ENCODE data around the gene MAP1LC3A.

Gene MAP1LC3A

DNA sequence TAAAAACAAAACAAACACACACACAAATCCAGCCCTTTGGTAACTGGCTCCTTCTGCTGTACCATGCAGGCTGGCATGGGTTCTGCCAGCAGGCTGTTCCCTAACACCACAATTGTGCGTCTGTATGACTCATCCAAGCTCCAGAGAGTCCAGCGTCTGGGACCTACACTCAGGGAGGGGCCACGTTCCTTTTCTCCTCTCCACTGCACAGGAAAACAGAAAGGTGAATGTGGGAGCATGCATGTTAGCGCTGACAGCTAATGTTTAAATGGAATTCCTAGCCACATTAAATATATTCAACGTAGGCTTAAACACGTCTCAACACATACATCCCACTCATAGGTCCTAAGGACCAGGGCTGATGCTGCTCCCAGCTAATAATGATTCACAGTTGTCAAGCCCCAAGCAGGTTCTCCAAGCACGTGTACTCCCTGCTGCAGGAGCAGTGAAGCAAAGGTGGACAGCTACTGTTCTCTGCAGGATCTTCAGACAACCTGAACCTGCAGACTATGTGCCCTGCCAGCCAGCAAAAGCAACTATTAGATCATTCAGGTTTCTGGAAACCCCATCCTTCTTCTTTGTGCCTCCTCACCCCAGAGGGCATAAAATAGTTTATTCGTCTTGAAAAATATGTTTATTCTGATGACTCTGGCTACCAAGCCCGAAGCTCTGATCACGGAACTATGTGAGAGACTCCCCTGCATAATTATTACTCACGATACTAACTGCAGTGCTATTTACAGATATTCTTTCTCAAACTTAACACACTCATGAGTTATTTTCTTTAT, 20.9 kb downstream of the MAP1LC3A start:
- no peak for DNase-seq

GRCh38 chr20:34579979-34580940, 21.7 kb downstream of the MAP1LC3A start:
- DNase-seq = no peak

DNA sequence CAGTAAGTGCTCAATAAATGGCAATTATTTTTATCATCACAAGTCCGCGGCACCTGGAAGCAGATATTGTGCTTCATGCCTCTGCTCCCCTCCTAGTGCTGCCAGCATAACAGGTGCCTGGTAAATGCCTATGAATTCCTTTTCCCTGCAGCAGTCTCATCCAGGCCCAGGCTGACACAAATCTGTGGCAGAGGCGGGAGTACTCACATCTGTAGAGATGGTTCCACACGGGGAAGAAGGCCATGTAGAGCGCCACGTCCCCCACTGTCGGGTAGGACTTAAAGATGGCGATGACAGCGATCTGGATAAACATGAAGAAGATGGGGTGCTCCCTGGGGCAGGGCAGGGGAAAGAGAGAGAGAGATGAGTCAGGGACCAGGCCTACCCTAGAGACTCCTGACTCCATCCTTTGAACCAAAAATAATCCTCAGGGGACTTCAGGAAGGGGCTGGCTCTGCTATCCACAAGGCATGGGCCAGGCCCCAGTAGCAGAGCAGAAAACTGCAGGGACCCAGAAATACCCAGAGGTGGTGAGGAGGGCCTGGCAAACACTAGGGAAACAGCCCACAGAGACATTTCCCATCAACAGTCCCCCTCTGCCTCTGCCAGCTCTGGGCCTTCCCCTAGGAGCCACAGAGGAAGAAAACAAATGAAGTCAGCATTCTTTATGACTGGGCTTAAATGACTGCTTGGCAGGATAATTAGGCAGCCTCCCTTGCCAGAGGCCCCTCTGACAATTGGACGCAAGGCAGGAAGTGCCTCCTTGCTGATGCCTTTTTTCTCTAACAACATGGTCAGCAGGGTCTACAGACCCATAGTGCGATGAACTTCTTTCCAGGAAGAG, 23.0 kb downstream of the MAP1LC3A start:
- no peak for DNase-seq

DNA sequence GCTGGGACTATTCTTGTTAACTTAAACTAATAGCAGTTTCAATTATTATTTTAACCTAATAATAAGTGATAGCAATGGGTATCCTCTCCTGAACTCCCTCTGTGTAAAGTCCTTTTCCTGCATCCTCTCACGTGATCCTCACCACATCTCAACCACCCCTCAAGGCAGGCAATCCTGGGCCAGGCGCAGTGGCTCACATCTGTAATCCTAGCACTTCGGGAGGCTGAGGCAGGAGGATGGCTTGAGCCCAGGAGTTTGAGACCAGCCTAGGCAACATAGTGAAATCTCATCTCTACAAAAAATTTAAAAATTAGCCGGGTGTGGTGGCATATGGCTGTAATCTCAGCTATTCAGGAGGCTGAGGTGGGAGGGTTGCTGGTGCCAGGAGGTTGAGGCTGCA, 23.7 kb downstream of the MAP1LC3A start:
- no peak for DNase-seq

DNA sequence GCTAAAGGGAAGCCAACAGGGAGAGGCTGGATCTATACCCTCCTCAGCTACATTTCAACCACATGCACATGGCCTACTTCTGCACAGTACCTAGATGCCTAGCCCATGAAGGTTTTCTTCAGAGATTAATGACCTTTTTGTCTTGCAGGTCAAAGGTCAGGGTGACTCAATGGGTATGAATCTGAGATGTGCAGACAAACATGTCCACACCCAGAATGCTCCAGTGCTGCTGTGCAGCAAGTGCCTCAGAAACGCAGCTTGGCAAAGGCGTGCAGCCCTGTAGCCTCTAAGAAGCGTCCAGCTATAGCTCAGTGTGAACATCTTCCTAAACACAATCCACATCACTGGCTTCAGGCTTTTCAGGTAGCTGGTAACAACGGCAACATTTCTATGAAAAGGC, 24.4 kb downstream of the MAP1LC3A start:
- no peak for DNase-seq

DNA sequence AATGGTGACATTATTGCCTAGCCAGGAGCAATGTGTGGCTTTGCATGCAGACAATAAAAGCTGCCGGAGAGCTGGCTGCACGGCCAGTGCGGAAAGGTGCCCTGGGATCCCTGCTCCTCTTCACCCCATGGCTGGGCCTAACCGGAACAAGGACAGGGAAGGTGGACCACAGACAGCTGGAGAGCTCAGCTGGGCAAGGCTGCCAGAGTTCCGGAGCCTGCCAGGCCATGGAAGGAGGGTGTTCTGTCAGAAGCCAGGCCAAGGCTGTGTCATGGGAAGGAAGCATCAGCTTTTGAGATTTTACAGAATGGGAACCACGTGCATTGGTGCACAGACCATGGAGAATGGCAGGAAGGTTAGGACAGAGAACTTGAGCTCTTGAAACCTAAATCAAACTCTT, 25.0 kb downstream of the MAP1LC3A start:
- no peak for DNase-seq

GRCh38 chr20:34585019-34585418, 26.5 kb downstream of the MAP1LC3A start:
- no peak for DNase-seq

GRCh38 chr20:34586488-34587163, 28.1 kb downstream of the MAP1LC3A start:
- DNase-seq = no peak

DNA sequence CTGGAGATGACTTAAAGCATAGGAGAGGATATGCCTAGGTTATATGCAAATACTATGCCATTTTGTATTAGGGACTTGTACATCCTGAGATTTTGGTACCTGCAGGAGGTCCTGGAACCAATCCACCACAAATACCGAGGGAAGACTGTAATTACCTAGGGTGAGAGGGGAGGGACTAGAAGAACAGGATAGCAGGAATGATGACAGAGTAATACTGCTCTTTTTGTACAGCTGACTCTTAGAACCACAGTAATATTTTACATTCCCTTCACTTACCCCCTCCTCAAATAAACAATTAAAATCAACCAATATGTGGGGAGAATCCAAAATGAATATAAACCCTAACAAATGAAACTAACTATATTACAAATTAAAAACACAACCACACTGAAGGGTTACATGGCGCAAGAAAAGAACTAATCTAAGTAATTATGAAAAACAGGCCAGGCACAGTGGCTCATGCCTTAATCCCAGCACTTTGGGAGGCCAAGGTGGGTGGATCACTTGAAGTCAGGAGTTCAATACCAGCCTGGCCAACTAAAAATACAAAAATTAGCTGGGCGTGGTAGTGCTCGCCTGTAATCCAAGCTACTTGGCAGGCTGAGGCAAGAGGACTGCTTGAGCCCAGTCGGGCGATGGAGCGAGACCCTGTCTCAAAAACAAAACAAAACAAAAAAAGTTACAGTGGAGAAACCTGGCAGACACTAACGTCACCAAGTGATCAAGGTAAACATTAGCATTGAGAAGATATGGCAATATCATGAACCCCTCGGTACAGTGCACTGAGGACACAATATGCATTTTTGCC, 37.1 kb downstream of the MAP1LC3A start:
- no peak for DNase-seq

- no peak for DNase-seq
Observed at GRCh38 chr20:34600892-34601653, 42.6 kb downstream of the MAP1LC3A start.

GRCh38 chr20:34604980-34605788, 46.7 kb downstream of the MAP1LC3A start:
- DNase-seq = no peak

DNA sequence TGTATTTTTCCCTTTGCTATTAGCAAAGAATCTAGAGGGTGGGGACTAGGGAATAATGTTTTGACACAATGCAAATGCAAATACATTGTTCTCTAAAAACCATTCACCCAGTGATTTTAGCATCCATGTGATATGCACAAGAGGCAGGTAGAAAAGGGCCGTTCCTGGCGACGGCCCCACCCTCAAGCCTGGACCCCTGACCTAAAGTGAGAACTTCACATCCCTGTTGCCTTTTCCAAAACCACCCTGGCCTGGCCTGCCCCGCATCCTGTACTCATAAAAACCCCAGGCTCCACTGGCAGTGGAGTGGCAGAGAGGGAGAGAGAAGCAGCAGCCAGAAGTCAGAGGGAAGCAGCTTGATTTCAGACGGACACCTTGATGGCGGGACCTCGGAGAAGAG, 48.5 kb downstream of the MAP1LC3A start:
- no peak for DNase-seq

Measured in CD4-positive, alpha-beta T cell treated with Interleukin-17A for 4 hours (primary cell).